HG02759 (cell line): ENCODE data around the gene BARD1.
"Not testable (repeated sequence)": the region's sequence is repeated elsewhere in the genome, so short reads cannot be mapped to it uniquely, and the experiment has no call there.

Source experiments
- ATAC-seq: cut with Tn5 transposase; IDR thresholded peaks from one replicate; pipeline ENCODE4 v1.9.1; 2021; ENCODE audit warnings: mild to moderate bottlenecking, moderate library complexity; ENCODE audit not compliant: unreplicated experiment

BARD1 gene

DNA sequence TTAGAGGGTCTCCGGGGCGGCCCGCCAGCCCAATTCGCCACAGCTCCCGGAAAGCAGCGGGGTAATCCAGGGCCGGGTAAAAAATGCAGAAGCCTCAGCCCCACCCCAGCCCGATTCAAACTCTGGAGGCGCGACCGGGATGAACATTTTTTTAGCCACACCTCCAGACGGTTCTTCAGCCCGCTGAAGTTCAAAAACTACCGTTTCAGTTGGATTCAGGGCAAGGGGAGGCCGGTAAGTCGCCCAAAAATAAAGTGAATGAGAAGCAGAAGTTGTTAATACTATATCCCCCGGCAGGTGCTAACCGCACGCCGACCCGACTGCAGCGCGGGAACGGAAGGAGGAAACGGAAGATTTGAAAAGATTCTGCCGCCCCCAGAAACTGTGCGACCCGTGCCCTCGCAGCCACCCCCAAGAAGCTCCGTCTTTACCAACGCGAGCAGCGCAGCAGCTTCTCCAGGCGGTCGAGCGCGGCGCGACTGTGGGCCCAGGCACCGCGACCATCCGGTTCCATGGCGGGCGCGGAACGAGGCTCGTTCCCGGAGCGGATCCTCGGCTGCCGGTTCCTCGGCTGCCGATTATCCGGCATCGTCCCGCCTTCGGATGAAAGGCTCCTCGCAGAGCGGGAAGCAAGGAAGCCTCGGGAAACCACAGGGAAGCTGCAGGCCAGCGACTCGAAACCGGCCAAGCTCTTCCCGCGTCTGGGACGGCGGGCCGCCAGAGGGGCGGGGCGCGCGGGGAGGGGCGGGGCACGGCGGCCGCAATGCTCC, at the start of gene BARD1:
Gene BARD1 (minus strand): TSS at position 703 of the 770 bp plus-strand sequence. CDS start 114 bp downstream, at position 589.
- peak; percentile 30 for ATAC-seq

DNA sequence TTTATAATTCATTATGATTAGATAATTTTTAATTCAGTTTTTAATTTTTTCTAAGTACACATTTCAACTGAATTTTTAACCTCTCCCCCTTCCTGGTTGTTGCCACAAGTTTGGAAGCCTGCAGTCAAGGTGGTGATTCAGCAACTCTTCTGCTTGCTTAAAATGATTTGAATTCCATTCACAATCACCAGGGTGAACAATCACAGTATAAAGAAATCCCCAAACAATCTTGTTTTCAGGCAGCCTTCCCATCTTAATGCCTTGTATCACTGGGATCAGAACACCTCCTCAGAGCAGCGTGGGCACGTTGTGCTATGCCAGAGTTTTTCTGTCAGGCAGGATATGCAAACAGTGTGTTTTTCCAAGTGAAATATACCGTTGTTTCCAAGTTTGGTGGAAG, 46.7 kb upstream of the BARD1 start:
- no peak for ATAC-seq

DNA sequence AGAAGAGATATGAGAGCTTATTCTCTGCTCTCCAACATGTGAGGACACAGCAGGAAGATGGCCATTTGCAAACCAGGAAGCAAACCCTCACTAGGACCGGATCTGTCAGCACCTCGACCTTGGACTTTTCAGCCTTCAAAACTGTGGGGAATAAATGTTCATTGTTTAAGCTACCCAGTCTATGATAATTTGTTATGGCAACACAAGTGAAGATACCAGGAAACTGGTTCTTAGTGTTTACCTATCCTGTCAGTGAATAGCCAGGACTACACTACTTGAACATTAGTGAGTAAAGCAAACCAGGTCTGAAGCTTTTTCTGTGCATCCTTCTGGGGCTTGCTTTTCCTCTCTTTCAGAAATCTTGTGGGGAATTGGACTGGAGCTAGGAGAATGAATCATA, 44.4 kb upstream of the BARD1 start:
- ATAC-seq, result no peak

DNA sequence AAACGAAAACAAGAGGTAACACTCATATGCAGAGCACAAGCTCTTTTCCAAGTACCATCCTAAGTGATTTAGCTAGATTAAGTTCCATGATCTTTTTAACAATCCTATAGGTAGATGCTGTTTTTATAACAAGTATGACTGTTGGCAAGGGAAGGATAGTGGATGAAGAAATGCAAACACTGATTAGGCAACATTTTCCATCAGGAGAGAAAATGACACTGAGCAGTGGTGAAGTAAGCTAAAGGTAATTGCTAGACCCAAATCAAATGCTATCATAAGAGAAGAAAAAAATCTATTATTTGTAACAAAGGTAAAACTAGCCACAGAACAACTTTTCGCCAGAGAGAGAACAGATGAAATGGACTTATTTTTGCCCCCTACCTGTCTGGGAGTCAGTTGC, 34.3 kb upstream of the BARD1 start:
- ATAC-seq, result no peak

DNA sequence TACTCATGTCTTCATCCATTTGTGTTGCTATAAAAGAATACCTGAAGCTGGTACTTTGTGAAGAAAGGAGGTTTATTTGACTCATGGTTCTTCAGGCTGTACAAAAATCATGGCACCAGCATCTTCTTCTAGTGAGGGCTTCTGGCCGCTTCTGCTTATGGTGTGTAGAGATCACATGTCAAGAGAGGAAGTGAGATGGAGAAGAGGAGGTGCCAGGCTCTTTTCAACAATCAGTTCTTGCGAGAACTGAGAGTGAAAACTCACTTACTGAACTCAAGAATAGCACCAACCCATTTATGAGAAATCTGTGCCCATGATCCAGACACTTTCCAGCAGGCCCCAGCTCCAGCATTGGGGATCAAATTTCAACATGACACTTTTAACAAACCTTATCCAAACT, 30.0 kb upstream of the BARD1 start:
- ATAC-seq, result peak; percentile 69

DNA sequence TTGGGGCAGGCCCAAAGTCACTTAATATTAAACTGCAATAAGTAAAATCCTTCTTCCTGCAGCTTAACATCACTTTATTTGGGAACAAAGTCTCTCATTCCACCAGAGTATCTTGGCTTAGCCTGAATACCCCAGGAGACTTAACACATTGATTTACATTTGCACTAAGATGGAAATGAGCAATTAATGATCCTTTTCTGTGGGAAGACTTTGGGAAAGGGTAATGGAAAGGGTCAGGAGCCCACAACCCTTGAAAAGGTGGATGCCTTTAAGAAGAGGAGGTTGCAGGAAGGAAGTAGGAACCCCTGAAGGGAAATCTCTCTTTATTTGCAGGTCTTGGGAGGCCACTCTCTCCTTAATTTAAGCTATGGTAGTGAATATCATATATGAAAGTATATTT, 28.0 kb upstream of the BARD1 start:
- no peak for ATAC-seq

DNA sequence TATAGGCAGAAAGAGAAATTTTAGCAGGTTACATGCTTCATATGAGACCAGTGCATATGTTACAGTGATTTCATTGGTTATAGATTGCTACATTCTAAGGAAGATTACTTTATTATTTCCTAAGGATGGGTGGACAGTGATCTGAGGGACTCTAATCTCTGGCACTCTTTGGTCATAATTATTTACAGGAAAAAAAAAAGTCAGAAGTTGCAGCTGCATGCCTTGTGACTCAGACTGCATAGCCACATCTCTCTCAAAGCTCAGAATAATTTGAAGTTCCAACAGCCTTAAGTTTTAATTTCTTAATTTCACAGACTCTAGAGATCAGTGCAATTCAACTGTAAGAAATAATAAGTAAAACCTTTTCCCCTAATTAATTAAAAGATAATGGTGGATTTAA, 27.1 kb upstream of the BARD1 start:
- no peak for ATAC-seq

DNA sequence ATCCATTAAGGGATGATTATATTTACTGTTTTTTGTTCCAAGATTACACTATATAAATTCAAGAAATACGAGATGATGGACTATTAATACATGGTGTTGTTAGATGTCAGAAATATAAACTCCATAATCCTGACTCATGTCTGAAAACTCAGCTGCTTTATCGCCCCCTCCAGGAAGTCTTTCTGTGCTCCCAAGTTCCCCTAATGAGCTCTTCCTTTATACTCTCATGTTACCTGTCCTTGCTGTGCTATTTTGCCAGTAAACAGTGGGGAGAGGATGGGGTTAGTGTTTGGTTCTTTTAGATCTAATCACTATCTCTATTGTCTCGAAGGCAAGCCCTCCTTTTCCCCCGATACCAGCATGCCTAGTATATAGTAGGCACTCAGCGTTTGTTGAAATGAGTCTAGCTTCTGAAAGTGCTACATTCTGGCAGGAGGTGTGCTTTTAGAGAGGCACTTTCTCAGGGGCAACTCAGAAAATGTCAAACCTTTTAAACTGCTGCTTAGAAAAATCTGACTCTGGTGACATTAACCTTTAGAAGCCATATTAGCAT, 21.4 kb upstream of the BARD1 start:
- ATAC-seq, result peak; percentile 57

DNA sequence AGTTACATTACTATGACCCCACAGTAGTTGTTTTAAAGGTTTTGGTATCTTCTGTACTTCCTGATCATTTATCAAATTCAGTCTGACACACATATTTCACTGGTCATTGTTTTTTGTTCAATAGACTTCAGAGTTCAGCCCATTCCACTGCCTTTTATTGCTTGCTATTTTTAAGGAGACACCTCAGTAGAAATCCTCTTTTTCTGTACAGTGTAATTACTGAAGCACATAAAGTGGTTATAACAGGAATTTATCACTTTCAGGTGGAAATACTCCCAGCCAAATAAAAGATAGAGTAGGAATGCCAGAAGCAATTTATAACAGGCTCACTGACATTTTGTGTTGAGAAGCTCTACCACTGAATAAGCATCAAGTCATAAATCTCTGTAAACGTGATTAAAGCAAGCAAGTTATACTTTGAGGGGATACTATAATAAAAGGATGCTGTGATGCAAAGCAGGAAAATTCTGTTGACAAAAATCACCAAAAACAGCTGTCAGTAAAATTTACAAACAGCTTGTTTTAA, 6.6 kb upstream of the BARD1 start:
- ATAC-seq, result no peak

DNA sequence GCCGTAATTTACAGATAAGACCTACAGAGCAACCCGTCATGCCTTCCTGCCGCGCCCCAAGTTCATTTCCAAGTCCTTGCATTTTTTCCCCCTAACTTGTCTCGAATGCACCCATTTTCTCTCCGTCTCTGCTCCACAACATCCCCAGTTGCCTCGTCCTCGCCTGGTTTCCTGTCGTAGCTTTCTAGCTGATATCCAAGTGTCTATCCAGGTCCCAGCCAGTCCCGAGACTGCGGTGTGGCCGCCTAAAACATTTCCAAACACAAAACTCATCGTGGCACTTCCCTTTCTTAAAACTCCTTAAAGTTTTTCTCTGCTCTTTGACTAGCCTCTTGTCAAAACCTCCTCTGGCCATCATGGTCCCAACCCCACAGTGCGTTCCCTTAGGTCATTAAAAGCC, 1.2 kb upstream of the BARD1 start:
- no peak for ATAC-seq

DNA sequence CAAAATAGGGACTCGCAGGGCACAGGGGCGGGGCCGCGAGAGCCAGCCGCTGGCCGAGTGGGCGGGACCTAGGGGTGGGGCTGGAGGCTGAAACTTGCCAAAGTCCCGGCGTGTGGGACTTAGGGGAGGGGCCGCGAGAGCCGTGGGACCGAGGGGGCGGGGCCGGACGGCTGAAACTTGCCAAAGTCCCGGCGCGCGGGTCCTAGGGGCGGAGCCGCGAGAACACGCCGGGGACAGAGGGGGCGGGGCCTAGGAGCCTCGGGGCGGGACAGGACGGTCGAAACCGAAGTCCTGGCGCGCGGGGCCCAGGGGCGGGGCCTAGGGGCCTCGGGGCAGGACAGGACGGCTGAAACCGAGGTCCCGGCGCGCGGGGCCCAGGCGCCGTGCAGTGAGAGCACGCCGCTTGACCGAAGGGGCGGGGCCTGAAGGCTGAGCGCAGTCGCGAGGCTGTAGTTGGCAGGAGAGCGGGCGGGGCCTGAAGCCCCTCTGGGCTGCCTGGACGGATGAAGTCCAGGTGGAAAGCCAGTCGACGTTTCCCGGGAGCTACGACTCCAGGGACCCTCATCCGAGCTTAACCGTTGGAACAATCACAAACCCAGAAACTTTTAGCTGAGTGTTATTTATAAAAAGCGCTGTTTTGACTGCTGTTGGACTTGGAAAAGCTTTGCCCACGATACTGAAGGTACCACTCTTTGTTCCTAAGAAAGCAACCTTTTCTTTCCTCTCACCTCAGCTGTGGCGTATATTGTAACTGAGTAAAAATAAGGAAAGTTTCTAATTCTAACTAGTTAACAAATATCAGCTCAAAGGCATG, 475 bp upstream of the BARD1 start:
- ATAC-seq, result peak; percentile 80

DNA sequence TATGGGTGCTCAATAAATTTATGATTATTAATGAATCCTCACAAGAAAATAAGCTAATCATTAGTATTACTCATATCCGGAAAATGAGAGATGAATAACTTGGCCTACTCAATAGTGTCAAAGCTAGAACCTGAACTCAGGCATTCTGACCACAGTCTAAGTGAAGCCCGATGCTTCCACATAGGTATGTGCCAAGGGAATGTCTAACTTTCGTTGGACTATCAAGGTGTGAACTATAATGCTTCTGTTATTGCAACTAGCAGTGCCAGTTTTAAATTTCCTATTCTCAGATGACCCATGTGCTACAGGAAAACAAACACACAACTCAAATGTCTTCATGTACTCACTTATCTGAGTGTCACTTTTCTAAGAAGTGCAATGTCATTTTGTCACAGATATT, 1.8 kb downstream of the BARD1 start:
- ATAC-seq, result no peak

DNA sequence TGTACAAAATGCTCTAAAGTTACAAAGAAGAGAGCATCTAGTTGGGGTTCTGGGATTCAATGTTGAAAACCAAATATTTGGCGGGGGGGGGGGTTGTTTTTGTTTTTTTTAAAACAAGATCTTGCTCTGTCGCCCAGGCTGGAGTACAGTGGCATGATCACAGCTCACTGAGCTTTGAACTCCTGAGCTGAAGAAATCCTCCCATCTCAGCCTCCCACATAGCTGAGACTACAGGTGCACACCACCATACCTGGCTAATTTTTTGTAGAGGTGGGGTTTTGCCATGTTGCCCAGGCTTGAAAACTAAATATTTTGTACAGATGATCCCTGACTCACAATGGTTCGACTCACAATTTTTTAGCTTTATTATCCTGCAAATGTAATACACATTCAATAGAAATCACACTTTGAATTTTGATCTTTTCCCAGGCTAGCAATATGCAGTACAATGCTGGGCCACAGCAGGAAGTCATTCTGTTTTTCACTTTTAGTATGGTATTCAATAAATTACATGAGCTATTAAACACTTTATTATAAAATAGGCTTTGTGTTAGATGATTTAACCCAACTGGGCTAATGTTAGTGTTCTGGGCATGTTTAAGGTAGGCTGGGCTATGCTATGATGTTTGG, 7.6 kb downstream of the BARD1 start:
- ATAC-seq, result no peak

DNA sequence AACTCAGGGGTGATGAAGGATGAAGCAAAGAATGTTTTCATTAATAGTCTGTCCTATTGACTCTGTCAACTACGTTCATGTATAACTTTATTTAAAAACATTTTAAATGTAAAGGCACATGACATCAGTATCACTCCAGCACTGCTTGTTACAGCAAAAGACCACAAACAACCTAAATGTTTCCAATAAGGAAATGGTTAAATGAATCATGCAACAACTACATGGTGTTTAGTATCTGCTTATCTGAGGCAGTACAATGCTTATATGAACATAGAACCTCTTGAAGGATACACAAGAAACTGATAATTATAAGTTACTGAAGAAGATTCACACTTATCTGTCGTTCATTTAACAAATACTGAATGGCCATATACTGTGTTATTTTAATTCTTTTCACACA, 8.4 kb downstream of the BARD1 start:
- no peak for ATAC-seq

DNA sequence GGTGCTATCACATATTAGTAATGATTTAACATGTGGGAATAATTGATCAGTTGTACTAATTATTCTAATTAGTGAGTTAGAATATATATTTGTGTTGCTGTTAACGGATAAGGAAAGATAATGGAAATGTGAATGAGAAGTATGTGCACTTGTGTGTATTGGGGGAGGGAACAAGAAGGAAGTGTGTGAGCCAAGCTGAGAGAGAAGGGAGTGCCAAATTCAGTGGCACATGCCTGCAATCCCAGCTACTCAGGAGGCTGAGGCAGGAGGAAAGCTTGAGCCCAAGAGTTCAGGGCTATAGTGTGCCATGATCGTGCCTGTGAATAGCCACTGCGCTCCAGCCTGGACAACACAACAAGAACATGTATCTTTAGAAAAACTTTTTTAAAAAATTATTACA, 9.3 kb downstream of the BARD1 start:
- ATAC-seq, result no peak

DNA sequence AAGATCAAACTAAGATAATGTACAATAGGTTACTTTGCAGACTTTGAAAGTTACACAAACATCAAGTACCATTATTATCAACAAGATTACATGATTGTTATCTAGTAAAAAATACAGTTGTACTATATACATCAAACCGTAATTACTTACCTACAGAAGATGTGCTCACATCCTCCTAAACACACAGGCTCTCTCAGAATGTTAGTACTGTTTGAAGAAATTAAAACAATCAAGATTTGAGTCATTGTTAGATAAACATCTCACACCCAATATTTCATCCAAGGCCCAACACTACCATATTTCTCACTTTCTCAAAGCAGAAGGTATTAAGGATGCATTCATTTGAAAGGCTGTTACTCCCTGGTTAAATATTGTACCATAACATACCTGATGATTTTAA, 12.6 kb downstream of the BARD1 start:
- no peak for ATAC-seq

DNA sequence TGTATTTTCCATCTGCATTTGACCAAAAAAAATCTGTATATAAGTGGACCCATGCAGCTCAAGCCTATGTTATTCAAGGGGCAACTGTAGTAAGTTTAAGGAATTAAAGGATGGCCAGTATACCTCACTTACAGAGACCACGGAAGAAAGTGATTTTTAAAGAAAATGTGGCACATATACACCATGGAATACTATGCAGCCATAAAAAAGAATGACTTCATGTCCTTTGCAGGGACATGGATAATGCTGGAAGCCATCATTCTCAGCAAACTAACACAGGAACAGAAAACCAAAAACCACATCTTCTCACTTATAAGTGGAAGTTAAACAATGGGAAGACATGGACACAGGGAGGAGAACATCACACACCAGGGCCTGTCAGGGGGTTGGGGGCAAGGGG, 26.3 kb downstream of the BARD1 start:
- ATAC-seq, result not testable (repeated sequence)

DNA sequence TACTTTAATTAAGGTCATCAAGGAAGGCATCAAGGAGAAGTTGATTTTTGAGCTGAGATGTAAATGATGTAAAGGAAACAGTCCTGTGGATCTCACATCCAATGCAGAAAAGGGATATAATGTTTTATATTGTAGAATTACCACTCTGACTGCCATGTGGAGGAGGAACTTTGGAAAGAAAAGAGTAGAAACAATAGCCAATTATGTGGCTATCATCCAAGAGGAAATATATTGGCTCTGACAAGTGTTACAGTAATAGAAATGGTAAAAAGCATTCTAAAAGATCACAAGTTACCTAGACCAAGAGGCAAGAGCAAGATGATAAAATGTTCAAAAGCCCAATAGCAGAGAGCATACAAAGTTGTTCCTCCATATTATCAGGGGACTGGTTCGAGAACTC, 26.8 kb downstream of the BARD1 start:
- no peak for ATAC-seq

DNA sequence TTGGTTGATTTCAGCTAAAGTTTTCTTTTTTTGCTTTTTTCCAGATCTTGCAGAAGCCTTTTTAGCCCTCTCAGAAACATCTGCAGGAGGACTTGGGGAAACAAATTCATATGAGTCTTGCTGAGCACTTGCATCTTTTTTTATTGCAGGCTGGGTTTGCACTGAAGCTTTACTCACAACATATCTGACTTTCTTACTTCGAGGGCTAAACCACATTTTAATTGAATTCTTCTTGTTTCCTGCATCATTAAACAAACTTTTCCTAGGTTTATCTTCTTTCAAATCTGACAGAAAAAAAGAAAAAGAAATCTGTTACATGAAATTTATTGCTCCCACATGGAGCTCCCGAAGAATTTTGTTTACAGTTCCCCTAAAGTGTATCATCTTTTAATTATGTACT, 28.3 kb downstream of the BARD1 start:
- ATAC-seq, result no peak

DNA sequence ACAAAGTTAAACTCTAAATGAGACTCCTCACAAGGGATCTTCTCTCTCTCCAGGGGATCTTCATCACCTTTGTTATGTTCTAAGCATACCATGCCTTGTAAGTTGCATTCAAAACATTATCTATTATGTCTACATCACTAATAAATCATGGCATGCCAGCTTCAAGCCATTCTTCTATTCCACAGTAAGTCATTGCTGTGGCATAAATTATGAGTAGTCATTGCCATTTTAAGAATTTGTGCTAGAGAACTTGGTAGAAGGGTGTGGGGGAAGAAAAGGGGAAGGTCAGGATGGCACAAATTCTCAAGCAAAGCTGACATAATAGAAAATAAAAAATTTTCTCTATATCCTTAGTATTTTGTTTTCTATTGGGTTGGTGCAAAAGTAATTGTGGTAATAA, 33.5 kb downstream of the BARD1 start:
- no peak for ATAC-seq

DNA sequence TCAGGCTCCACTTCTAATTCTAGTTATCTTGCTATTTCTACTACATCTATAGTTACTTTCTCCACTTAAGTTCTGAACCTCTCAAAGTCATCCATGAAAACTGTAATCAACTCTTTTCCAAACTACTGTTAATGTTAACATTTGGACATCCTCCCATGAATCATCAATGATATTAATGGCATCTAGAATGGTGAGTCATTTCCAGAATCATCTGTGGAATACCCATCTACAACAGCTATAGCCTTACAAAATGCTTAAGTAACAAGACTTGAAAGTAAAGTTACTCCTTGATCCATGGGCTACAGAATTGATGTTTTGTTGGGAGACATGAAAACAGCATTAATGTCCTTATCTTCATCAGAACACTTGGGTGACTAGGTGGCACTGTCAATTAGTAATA, 35.4 kb downstream of the BARD1 start:
- ATAC-seq, result no peak
